Globus pallidus (tissue), 1 donor: ENCODE data around the gene WNT1.

Source experiments
- DNase-seq: peaks from one replicate; pipeline ENCODE4 v3.0.0-alpha.2; 2015; ENCODE audit warnings: low spot score

WNT1 gene

DNA sequence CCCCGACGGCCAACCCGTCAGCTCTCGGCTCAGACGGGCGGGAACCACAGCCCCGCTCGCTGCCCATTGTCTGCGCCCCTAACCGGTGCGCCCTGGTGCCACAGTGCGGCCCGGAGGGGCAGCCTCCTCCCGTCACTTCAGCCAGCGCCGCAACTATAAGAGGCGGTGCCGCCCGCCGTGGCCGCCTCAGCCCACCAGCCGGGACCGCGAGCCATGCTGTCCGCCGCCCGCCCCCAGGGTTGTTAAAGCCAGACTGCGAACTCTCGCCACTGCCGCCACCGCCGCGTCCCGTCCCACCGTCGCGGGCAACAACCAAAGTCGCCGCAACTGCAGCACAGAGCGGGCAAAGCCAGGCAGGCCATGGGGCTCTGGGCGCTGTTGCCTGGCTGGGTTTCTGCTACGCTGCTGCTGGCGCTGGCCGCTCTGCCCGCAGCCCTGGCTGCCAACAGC lies at the start of gene WNT1:
WNT1 (plus strand) TSS at position 32 of the 450 bp plus-strand sequence; CDS start at position 361, 329 bp downstream.
- no peak for DNase-seq

DNA sequence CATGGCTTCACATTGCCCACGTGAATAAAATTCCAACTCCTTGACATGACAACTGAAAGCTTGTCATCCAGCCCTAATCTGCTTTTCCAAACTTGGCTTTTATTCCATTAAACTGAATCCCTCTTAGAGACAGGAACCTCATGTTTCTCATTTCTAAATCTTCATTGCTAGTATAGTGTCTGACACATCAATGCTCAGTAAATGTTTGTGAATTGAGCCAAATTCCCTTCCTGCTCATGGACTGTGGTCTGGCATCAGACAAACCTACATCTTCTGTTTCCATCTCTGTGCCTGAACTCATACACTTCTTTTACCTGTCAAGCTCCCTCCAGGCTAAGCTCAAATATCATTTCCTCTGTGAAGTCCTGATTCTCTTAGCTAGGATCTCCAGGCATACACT lies 48.6 kb upstream of the WNT1 start:
- DNase-seq = no peak

DNA sequence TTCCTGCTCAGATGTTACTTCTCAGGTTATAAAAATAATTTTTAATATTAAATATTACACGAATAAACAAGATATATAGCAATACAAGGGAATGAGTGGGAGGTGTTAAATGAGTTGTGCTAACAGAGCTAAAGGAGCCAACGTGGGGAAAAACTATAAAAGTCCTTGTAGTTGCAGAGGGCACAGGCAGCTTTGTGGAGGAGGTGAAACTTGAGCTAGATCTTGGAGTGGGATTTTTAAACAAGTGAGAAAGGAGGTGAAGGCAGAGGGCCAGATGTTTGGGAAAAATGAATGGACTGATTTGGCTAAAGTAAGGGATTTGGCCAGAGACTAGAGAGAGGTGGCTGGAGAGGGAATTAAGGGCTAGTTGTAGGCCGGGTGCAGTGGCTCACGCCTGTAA lies 47.6 kb upstream of the WNT1 start:
- DNase-seq = no peak

DNA sequence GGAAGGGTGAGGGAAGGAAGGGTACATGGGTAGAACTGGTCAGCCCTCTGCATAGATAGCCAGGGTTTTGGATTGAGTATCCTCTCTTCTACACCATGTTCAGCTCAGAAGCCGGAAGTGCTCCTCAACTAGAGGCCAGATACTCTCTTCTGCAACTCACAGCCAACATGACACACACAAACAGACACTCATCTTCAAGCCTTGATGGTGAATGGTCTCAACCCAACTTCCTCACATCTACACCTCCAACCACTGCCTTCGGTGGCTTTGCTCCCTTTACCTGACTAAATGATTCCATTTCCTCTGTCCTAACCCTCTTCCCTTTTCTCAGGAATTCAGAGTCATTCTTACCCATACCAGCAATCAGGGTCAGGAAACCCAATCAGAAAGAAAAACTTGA lies 45.2 kb upstream of the WNT1 start:
- no peak for DNase-seq

DNA sequence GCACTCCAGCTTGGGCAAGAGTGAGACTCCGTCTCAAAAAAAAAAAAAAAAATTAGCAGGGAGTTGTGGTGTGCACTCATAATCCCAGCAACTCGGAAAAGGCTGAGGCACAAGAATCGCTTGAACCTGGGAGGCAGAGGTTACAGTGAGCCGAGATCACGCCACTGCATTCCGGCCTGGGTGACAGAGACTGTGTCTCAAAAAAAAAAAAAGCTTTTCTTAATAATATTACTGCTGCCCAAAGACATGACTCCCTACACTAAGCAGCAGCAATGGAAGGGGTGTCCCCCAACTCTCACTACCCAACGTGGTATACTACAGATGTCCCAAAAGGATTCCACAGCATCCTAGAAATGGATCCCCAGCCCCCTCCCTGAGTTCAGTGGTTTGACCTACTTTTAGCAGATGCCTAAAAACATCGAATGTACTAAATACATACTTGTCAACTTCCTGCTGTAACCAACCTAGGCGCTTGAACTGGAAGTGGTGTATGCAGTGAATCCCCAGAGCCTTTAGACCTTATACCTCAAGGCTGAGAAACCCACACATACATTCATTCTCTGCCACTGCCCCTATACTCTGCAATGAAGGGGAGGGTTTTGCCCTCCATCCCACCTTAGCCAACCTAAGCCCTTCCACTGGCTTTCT lies 44.3 kb upstream of the WNT1 start:
- DNase-seq = no peak

DNA sequence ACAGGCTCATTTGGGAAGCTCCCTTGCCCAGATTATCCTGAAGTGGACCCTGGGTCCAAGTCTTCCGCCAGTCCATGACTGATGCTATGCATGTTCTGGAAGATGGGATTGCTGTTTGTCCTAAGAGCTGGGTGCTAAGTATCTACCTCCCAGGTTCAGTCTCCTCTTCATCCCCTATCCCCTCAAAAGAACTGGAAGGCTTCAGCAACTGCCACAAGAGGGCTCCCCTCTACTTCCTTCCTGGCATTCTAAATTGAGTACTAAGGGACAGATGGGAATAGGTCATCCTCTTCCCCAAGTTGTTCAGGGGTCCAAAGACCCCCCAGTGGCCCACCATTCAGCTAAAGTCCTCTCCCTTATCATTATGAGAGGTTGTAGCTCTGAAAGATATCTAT lies 43.8 kb upstream of the WNT1 start:
- DNase-seq = no peak

DNA sequence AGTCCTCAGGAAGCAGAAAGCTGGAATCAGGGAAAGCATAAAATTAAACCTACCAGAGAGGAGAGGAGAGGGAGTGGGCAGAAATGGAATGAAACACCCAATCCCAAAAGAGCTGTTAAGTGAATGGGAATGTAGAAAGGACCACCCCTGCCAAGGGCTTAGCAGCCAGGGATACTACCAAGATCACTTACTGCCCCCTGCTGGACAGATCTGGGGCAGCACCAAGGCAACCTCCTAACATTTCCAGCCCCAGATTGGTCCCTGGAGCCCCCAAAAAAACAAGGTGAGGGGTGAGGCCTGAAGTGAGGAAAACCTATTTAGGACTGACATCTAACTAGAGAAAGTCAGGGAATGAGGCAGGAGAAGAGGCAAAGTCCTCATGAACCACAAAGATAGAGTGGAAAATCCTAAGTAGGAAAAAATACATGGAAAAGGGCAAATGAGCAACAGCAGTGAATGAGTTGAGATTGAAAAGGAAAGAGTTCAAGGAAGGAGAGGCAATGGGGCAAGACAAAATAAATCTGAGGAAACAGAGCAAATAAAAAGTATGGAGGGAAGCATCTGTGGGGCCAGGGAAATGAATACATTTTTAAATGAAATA lies 41.6 kb upstream of the WNT1 start:
- peak; percentile 43 for DNase-seq

DNA sequence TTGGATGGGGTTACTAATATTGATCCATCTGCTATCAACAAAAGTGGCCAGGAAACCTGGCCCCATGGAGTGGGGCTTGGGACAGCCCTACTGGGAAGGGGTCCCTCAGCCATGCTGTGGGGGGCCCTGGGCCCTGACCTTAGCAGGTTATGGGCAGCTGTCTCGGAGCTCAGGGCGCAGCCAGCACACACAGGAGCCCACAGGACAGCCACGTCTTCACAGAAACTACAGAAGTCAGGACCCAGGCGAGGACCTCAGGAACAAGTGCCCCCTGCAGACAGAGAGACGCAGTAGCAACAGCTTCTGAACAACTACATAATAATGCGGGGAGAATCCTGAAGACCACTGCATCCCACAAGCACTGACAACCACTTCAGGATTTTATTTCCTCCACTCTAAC lies 41.0 kb upstream of the WNT1 start:
- no peak for DNase-seq

DNA sequence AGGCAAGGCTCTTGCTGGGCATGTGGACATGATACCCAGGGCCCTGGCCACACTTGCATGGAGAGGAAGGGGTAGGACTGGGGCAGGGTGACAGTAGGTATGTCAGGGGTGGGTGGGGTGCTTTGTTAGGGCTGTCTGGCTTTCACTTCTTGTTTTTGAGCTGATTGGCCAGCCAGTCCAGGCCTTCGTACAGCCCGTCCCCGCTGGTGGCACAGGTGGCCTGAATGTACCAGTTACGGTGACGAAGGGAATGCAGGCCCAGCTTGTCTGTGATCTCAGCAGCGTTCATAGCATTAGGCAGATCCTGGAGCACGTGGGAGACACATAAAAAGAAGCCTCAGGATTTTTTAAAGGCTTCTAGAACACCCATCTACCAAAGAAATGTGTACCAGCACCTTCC lies 39.3 kb upstream of the WNT1 start:
- no peak for DNase-seq

DNA sequence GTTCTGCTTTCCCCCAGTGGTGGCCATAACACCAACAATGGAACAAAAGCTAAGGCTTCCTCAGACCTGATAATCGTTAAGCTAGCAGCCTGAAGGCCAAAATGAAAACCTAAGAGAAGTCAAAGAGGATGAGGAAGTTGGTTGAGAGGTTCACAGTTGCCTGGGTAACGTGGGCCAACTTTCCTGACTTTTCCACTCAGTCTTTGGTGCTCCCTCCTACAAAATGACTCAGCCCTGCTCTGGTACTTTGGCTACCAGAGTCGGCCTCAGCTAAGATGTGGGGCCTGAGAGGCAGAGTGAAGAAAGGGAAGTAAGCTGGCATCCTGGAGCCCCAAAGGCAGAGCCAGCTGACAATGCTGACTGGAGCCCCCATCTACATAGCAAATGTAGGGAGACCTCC lies 37.9 kb upstream of the WNT1 start:
- no peak for DNase-seq

DNA sequence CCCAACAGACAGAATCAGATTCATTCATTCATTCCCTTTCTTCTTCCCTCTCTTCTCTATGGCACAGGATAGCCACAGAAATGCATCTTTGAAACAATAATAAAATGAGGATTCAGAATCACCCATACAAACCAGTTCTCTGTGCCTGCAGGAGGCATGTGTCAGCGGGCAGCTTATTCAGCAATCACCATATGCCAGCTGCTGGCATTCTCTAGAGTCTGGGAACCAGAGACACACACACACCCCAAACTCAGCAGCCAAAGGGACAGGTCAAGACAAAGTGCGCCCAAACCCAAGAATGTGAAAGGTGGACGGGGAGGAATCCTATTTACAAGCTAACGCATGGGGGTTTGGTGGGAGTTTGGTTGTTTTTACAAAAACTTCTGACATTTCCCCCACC lies 34.9 kb upstream of the WNT1 start:
- DNase-seq = no peak

DNA sequence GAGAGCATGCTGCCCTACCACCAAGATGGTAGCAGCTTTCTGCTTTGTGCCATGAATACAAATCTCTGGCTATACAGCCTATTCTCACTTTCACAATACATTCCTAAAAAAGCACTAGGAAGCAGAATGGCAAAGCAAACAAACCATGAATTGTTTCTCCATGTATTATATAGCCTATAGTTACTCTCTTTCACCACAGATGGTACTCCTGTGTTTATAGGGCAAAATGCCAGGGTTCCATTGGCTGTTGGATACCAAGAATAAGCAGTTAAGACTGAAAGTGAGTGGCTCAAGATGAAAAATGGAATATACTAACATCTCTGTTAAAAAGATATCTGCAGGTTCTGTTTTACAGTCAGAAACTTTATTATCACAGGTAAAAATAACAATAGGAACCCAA lies 31.9 kb upstream of the WNT1 start:
- DNase-seq = no peak

DNA sequence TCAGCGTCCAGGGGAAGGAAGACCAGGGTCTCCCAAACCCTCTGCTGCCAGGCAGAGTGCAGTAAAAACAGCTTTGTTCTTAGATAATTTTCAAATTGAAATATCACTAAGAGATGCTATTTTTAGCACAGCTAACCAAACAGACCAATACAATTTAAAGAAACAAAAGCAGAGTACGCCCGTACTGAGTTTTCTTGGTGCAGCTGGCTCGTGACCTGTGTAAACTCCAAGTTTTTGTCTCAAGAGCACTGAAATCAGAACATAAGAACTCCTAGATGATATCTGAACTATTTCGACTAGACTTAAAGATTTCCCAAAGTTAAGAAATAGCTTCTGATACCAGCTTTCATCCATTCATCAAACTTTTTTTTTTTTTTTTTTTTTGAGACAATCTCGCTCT lies 31.2 kb upstream of the WNT1 start:
- DNase-seq = no peak

DNA sequence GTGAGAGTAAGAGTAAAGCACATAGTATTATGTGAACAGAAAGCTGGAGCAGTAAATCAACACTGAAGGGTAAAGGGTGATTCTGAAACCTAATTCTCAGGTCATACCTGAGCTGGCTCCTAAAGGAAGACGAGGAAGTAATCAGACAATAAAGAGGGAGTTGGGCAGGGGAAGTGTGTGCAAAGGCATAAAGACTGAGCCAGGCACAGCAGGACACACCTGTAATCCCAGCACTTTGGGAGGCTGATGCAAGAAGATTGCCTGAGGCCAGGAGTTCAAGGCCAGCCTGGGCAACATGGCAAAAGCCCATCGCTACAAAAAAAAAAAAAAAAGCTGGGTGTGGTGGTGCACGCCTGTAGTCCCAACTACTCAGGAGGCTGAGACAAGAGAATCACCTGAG lies 30.4 kb upstream of the WNT1 start:
- no peak for DNase-seq

DNA sequence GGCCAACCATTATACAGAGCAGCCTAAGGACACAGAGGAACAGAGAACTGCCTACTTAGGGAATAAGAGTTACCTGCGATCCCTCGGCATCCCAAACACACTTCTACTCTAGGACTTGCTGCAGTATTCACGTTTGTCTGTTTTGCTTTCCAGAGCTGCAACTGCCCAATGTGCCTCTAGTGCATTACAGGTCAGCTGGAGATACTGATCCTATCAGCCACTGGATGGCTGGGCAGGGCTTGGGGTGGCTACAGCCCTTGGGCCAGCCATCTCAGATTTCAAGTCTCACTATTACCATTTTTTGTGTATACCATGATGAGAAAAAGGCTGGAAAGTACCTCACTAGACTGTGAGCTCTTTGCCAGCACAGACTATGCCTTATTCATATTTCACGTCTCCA lies 25.4 kb upstream of the WNT1 start:
- no peak for DNase-seq

DNA sequence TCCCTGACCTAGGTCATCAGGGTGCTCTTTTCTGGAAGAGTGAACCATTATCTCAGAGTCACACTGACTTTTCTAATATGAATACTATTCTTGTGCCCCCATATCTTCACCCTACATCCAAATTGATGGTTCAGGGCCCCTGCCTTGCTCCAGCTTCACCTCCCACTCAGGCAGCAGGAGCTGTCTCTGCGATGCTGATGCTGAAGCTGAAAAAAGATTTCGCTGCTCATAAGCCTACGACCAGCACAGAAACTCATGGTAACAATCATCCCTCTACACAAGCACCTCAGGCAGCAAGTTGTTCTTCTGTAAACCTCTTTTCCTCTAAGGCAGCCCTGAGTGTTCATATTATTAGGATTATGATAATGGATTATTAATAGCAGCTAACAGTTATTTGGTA lies 24.1 kb upstream of the WNT1 start:
- no peak for DNase-seq

DNA sequence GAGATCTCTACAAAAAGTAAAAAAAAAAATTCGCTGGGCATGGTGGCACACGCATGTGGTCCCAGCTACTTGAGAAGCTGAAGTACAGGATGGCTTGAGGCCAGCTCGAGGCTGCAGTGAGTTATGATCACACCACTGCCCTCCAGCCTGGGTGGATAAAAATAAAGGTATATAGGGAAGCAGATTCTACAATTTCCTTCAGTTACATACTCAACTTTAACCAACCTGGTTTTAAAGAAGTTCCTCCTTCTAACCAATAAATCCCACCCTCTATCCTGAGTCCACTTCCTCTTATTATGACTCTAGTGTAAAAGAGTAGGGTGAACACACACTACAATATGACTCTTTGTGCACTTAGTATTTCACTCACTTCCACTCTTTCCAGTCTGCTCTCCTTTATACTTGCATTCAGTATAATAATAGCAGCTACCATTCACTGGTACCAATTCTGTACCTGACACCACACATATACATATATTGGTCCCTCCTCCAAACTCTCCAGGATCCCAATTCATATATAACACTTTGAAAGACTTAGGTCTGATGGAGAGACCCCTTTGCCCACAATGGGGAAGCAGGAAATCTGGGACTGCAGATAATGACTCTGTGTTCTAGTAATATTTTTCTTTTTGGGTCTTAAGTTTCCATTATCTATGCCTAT lies 23.2 kb upstream of the WNT1 start:
- no peak for DNase-seq

DNA sequence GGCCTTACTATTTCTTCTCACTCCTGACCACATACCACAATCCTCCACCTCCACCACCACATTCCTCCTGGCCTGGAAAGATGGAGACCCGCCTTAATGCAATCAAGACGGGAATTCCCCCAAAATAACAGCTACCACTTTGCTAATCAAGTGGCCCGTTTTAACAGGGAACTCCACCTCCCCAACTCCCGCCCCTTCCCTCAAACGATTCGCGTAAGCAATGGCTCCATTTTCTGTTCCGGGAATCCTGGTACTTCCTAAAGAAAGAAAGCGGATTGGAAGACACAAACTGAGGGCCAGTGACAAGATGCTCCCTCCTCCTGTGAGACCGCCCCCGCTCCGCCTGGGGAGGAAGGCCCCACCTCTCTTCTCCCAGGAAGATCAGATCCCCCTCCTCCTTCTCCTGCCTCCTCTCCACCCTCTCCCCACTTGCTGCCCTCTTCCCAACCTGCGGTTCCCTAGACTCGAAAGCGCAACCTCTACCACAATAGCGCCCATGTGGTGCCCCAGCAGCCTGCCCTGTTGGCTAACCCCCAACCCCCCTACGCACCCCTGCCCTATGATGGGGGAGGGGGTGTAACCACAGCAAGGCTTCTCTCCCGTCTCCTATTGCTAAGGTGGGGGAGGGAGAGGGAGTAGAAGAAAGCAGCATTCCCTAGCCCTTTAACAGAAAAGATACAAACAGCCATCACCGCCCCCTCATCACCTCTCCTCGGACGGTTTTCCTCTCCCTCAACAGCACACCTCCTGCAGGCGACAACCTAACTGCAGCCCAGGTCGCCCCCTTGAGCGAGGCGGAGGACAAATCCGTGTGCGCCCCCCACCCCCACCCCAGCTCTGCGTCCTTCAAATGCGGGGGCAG lies 21.6 kb upstream of the WNT1 start:
- peak; percentile 74 for DNase-seq

DNA sequence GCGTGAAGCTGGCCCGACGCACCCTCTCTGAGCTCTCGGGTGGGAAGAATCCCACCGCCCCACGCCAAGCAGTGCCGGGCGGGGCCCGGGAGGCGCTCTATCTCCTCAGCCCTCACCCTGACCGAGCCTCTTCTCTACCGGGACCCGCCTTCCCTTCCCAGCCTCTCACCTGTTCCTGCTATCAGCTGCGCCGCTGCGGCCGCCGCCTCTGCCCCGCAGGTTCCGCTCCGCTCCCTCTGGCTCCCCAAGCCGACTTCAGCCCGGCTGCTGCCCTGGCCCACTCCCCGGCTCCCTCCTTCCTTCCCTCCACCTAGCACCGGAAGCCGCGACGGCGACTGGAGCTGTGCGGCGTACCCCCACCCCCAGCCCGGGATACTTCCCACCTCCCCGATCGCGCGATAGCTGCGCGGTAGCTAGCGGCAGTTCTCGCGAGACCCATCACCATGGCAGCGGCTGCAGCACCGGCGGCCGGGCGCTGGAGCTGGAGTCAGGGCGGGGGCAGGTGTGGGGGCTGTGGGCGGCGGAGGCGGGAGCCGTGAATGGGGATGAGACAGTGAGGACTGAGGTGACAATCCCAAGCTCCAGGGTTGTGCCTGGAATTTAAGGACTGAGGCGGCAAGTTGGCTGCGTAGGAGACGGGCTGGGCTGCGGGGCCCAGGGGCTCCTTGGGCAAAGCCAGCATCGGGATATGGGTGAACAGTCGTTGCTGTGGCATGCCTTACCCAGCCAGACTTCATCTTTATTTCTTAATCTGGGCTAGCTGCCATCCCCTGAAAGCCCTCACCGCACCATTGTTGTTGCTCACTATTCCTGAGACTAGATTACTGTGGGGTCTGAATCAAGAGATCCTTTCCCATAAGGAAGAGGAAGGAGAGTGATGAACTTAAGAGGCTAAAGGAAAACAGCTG lies 20.7 kb upstream of the WNT1 start, which contains the start of gene ARF3:
ARF3 (minus strand) TSS at position 347 of the 908 bp plus-strand sequence. CDS start 16,392 bp downstream, outside the sequence.
- peak; percentile 87 for DNase-seq

DNA sequence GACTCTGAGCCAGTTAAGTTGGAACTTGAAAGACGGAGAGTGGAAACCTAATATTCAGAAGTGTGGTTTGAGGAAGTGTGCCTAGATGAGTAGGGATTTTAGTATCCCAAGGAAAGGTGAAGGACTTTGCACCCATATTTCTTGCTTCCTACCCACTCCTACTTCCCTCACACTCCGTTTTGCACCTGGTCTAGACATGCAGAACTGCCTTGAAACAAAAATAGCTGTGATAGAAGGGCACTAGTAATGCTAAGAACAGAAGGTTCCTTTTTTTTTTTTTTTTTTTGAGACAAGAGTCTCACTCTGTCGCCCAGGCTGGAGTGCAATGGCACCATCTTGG lies 20.1 kb upstream of the WNT1 start:
- DNase-seq = no peak

DNA sequence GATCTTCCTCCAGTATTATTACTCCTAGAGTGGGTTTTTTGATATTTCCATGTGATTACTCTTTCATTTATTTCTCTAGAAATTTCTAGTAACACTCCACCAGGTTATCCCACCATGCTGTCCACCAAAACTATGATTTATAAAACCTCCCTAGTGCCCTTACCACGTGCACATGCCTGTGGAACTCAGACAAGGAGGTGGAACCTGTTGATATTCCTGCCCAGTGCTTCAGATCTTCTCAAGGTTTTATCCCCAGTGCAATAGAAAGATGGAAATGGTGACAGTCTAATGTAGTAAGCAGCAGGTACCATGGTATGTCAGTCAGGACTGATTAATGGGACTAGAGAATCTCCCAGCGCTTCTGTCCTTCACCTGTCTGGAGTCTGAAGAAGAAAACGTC lies 17.3 kb upstream of the WNT1 start:
- DNase-seq = no peak

DNA sequence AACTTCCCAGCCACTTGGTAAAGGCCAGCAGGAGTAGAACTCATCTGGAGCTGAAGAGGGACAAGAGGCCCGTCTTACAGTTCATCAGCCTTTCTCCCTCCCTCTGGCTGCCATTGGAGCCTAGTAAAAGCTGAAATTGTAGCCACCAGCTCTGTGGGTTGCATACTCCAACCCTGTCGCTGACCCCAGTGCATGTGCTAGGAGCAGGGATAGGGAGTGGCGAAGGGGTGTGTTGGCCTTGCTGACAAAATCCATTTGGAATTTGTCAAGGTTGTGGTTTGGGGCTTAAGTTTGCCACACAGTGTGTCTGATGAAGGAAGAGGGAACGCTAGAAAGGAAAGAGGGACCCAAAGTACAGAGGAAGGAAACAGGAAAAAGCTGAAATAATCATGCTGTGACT lies 16.8 kb upstream of the WNT1 start:
- DNase-seq = no peak
